PFSK-1 (cell line): ENCODE measurements around the gene RAB3GAP2.

ENCODE experiments used
- FOXP2 ChIP-seq: optimal IDR thresholded peaks from 2 replicates; pipeline ENCODE3; 2011; ENCODE audit warnings: borderline replicate concordance, control low read depth, inconsistent platforms; ENCODE audit not compliant: insufficient read depth; ENCODE audit errors: extremely low read length, extremely low read depth
- POLR2AphosphoS5 ChIP-seq: IDR thresholded peaks from 2 replicates; pipeline ENCODE4 v1.6.1; 2012; ENCODE audit warnings: low read depth, mild to moderate bottlenecking, control low read depth, low read length, moderate library complexity
- REST ChIP-seq, 2 experiments: IDR thresholded peaks; 2 replicates each; pipeline versions ENCODE4 v1.6.1 to v1.8.0; 2011 to 2012; ENCODE audit warnings: low read depth in 2 of 2, low read length in 2 of 2, control low read depth in 1 of 2, inconsistent platforms in 1 of 2, mild to moderate bottlenecking in 1 of 2, moderate library complexity in 1 of 2; ENCODE audit not compliant: insufficient read depth in 1 of 2
- SIN3A ChIP-seq: IDR thresholded peaks from 2 replicates; pipeline ENCODE4 v1.6.1; 2012; ENCODE audit warnings: mild to moderate bottlenecking, low read length, moderate library complexity, borderline replicate concordance; ENCODE audit not compliant: insufficient read depth
- TAF1 ChIP-seq: IDR thresholded peaks from 2 replicates; pipeline ENCODE4 v1.6.1; 2012; ENCODE audit warnings: low read length, control low read depth, borderline replicate concordance; ENCODE audit not compliant: insufficient read depth

The RAB3GAP2 gene

GRCh38 chr1:220176540-220176939, 95.7 kb downstream of the RAB3GAP2 start:
- TF ChIP-seq FOXP2 (no peak), SIN3A (no peak), REST (IDR thresholded peaks at IDR 0.05; ENCODE audit: insufficient read depth in 1 of 2, low read depth in 2 of 2, low read length in 2 of 2) (no peak), POLR2AphosphoS5 (no peak), TAF1 (no peak)

GRCh38 chr1:220170836-220171526, 101.3 kb downstream of the RAB3GAP2 start:
- TF ChIP-seq POLR2AphosphoS5 (no peak), FOXP2 (no peak), TAF1 (no peak), REST (IDR thresholded peaks at IDR 0.05; ENCODE audit: insufficient read depth in 1 of 2, low read depth in 2 of 2, low read length in 2 of 2) (no peak), SIN3A (no peak)

GRCh38 chr1:220166853-220167252, 105.4 kb downstream of the RAB3GAP2 start:
- TF ChIP-seq FOXP2 (no peak), POLR2AphosphoS5 (no peak), REST (IDR thresholded peaks at IDR 0.05; ENCODE audit: insufficient read depth in 1 of 2, low read depth in 2 of 2, low read length in 2 of 2) (no peak), TAF1 (no peak), SIN3A (no peak)

- TF ChIP-seq POLR2AphosphoS5 = no peak
- no peak for TF ChIP-seq REST (IDR thresholded peaks at IDR 0.05; ENCODE audit: insufficient read depth in 1 of 2, low read depth in 2 of 2, low read length in 2 of 2)
- TF ChIP-seq TAF1 = no peak
- no peak for TF ChIP-seq SIN3A
- TF ChIP-seq FOXP2 = no peak
Measured at GRCh38 chr1:220164517-220164916, 107.7 kb downstream of the RAB3GAP2 start.
